HepG2 (cell line): ENCODE data around the gene SLC38A8. TPM values are rescaled to one million over a fixed set of nuclear protein-coding genes. Genes with fewer than 3 reads are reported as not detected.

Experiments used
- ATAC-seq: fragments of 200-7000 bp; cut with Tn5 transposase; 3 replicates; pipeline ENCODE4 v1.9.1; 2020; ENCODE audit warnings: mild to moderate bottlenecking, moderate library complexity
- BruUV-seq: library from RNA; stranded (reverse); fragments of 400-500 nt; replicated peaks from 2 replicates; lab custom pipeline; 2021; lab: Mats Ljungman, UMichigan
- CTCF ChIA-PET: fragments of 300-600 bp; formaldehyde crosslinking; extraction: SDS; loops from one replicate; lab custom pipeline; 2021; ENCODE audit warnings: low total read pairs, inconsistent platforms, low intra/inter-chr PET ratio; lab: Yijun Ruan, JAX
- POLR2A ChIA-PET: fragments of 350-600 bp; sonication (Branson Sonifier 250); formaldehyde crosslinking; loops from one replicate; lab custom pipeline; 2020; ENCODE audit warnings: antibody characterized with exemption, inconsistent platforms; lab: Yijun Ruan, JAX
- DNase-seq: peaks from one replicate; pipeline ENCODE4 v3.0.0-alpha.2; 2015; ENCODE audit warnings: low spot score
- FAIRE-seq: peaks from 3 replicates; lab custom pipeline; 2011; peaks lifted over from hg19 to GRCh38; lab: Jason Lieb, UNC
- H2AFZ ChIP-seq: one replicate; pipeline ENCODE4 v1.6.1; 2011; ENCODE audit warnings: low read length, inconsistent platforms
- H3K27ac ChIP-seq: fragments of 300-600 bp; 3 replicates; pipeline ENCODE4 v1.8.0; 2011; ENCODE audit warnings: mixed run types, mild to moderate bottlenecking, mixed read lengths, low read length, inconsistent platforms; ENCODE audit not compliant: insufficient read depth; ENCODE audit errors: extremely low read length
- H3K27me3 ChIP-seq, 2 experiments: fragments of 200-600 bp in 1 of 2; 2 replicates in 1 of 2; 3 replicates in 1 of 2; pipeline versions ENCODE4 v1.6.0 to v1.8.0; 2011; ENCODE audit warnings: low read length in 2 of 2, mild to moderate bottlenecking in 2 of 2, moderate library complexity in 2 of 2, inconsistent platforms in 1 of 2; ENCODE audit not compliant: insufficient read depth in 2 of 2, control insufficient read depth in 1 of 2
- H3K36me3 ChIP-seq, 2 experiments: fragments of 200-600 bp in 1 of 2; replicated peaks in 1 of 2; 2 replicates in 1 of 2; 3 replicates in 1 of 2; pipeline versions ENCODE4 v1.5.1 to v1.8.0; 2011; ENCODE audit warnings: low read length in 2 of 2, inconsistent platforms in 1 of 2; ENCODE audit not compliant: insufficient read depth in 2 of 2, control insufficient read depth in 1 of 2
- H3K4me1 ChIP-seq: 2 replicates; pipeline ENCODE4 v1.5.1; 2012; ENCODE audit warnings: low read length, inconsistent platforms; ENCODE audit not compliant: insufficient read depth
- H3K4me2 ChIP-seq: 2 replicates; pipeline ENCODE4 v1.6.0; 2011; ENCODE audit warnings: low read depth, low read length, inconsistent platforms
- H3K4me3 ChIP-seq, 3 experiments: fragments of 200-600 bp in 1 of 3; sonication (generic), shearing (Covaris generic) in 1 of 3; replicated peaks in 1 of 3; 2 replicates each; pipeline ENCODE4 v1.5.1; 2011 to 2016; ENCODE audit warnings: low read length in 3 of 3, inconsistent platforms in 2 of 3, low read depth in 2 of 3, mild to moderate bottlenecking in 2 of 3, control low read depth in 1 of 3, mixed read lengths in 1 of 3; ENCODE audit not compliant: insufficient read depth in 1 of 3
- H3K79me2 ChIP-seq: one replicate; pipeline ENCODE4 v1.6.1; 2011; ENCODE audit warnings: low read length, inconsistent platforms; ENCODE audit not compliant: insufficient read depth
- H3K9ac ChIP-seq: 2 replicates; pipeline ENCODE4 v1.6.0; 2011; ENCODE audit warnings: mild to moderate bottlenecking, low read depth, low read length, inconsistent platforms; ENCODE audit not compliant: insufficient read depth
- H3K9me3 ChIP-seq: 2 replicates; pipeline ENCODE4 v1.5.1; 2012; ENCODE audit warnings: mild to moderate bottlenecking, low read length
- H4K20me1 ChIP-seq: 2 replicates; pipeline ENCODE4 v1.6.0; 2011; ENCODE audit warnings: inconsistent platforms, mild to moderate bottlenecking, low read length, moderate library complexity; ENCODE audit not compliant: insufficient read depth
- CEBPG ChIP-seq: IDR thresholded peaks from 2 replicates; pipeline ENCODE4 v1.6.1; 2016
- ELF4 ChIP-seq: sonication (generic); formaldehyde crosslinking; IDR thresholded peaks from 2 replicates; pipeline ENCODE4 v1.5.0; 2020; ENCODE audit warnings: missing genetic modification reagents, mild to moderate bottlenecking, moderate library complexity, borderline replicate concordance
- MLLT10 ChIP-seq: sonication (generic); formaldehyde crosslinking; IDR thresholded peaks from 2 replicates; pipeline ENCODE4 v1.4.0; 2020; ENCODE audit warnings: missing genetic modification reagents
- RARG ChIP-seq: sonication (generic); formaldehyde crosslinking; IDR thresholded peaks from 2 replicates; pipeline ENCODE4 v1.4.0; 2020; ENCODE audit warnings: low read depth, mild to moderate bottlenecking, missing genetic modification reagents
- SRY ChIP-seq: sonication (generic); formaldehyde crosslinking; IDR thresholded peaks from 2 replicates; pipeline ENCODE4 v1.8.0; 2022; ENCODE audit warnings: mild to moderate bottlenecking, missing genetic modification reagents
- ZNF331 ChIP-seq: sonication (generic); formaldehyde crosslinking; IDR thresholded peaks from 2 replicates; pipeline ENCODE4 v1.4.0; 2020; ENCODE audit warnings: missing genetic modification reagents
- ZNF614 ChIP-seq: IDR thresholded peaks from 2 replicates; pipeline ENCODE4 v1.6.1; 2018; ENCODE audit warnings: missing biosample characterization, missing genetic modification reagents, inconsistent platforms, borderline replicate concordance
- WGBS: methylation state at CpG from one replicate; pipeline ENCODE4 v1.1.6; 2017; ENCODE audit warnings: low lambda C conversion rate; 5-methylcytosine and 5-hydroxymethylcytosine counted together
- in situ Hi-C: cut with HindIII; loops from 2 replicates; pipeline ENCODE4 v1.10.0; 2017; ENCODE audit warnings: low pct_unique_long_range_greater_than_20kb; ENCODE audit not compliant: extremely low pct_ligation_motif_present
- intact Hi-C: fragments of 100-400 bp; cut with micrococcal nuclease; formaldehyde crosslinking; loops from one replicate; pipeline ENCODE4 v1.10.0; 2022; ENCODE audit not compliant: unreplicated experiment
- polyA plus RNA-seq, 8 experiments: library from polyadenylated mRNA; depleted of rRNA in 3 of 8; stranded (reverse) in 7 of 8; unstranded in 1 of 8; fragments of >200 nt; fragmentation: Illumina TruSeq in 4 of 8; extraction: Trizol in 4 of 8; gene quantifications; 2 replicates each; pipeline versions ENCODE4 v1.2.1 to v1.2.3, GENCODE V29; 2011 to 2016; ENCODE audit warnings: low read depth in 4 of 8, missing spikeins in 1 of 8, mixed read lengths in 1 of 8; ENCODE audit not compliant: insufficient read depth in 1 of 8
- total RNA-seq, 5 experiments: library from RNA; depleted of rRNA; stranded (reverse); fragments of >200 nt; fragmentation: Illumina TruSeq; extraction: Trizol; gene quantifications; 2 replicates each; pipeline ENCODE4 v1.2.3, GENCODE V29; 2016; ENCODE audit warnings: low read depth in 1 of 5
- TF ChIP-seq, protein P1 (sequence below): sonication (generic); formaldehyde crosslinking; IDR thresholded peaks from 2 replicates; pipeline ENCODE4 v1.8.0; 2022; ENCODE audit warnings: mild to moderate bottlenecking, missing genetic modification reagents, borderline replicate concordance
- TF ChIP-seq, protein P2 (sequence below): sonication (generic); formaldehyde crosslinking; IDR thresholded peaks from 2 replicates; pipeline ENCODE4 v1.5.1; 2020; ENCODE audit warnings: missing genetic modification reagents, mild to moderate bottlenecking, borderline replicate concordance

The SLC38A8 gene
- total and polyA plus RNA-seq, 2 of the 13 experiments (the other 11 are each of a cell fraction or from before 2014, with no cell fraction given), result 0.24 to 0.37 TPM

DNA sequence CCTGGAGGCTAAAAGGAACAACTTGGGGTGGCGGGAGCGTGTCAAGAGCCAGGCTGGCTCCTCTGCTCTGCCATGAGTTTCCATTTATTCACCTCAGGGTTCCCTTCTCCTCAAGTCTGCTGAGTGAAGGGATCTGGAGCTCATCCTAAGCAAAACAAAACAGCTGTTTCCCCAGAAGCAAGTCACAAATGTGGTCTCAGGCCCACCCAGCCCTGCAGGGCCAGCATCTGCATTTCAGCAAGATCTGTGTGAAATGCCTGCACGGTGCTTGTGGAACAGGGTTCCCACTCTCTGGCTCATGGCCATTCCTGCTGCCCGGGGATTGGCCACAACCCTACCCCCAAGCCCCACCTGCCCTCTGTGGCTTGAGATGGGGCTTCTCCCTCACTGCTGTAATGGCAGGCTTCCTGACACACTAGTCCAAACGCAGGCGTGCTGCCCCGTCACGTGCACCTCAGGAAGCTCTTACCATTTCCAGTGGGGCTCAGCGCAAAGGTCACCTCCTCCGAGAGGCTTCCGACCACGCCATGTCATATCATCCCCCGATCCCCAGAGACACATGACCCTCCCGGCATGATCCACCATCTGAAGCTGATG, 2.3 kb downstream of the SLC38A8 start:
- Histone ChIP-seq H2AFZ (no peak overlapping the region), H3K4me2 (no peak overlapping the region), H3K9me3 (no peaks in the 10 kb centered on the region), H4K20me1 (no peaks in the 10 kb centered on the region), H3K79me2 (no peaks in the 10 kb centered on the region), H3K36me3 (no peaks in the 10 kb centered on the region), H3K4me3 (no peak overlapping the region), H3K27ac (no peak overlapping the region), H3K4me1 (peaks cover 24% of the 10 kb centered on the region), H3K27me3 (peaks cover 3 to 50% of the 10 kb centered on the region in 2 experiments; a peak in 3 of 5 replicates), H3K9ac (no peak overlapping the region)
- no TSS peak for BruUV-seq
- POLR2A ChIA-PET, result interaction anchor here (0.6 kb wide), 1 partner anchor 27 kb away, joined by 3 read pairs; no protein-coding TSS in a partner anchor
- FAIRE-seq (no peak), ATAC-seq (no peak), DNase-seq (no peak)
- WGBS, result 71% methylated on average over 13 of the region's 14 CpGs
- CTCF ChIA-PET, result no interaction called here
- no peak for TF ChIP-seq ELF4 (CRISPR knock-in tag)
- no peak for TF ChIP-seq SRY (CRISPR knock-in tag)
- TF ChIP-seq MLLT10 (CRISPR knock-in tag), result no peak
- intact Hi-C loops, result loop anchor here (5.0 kb wide), 1 partner anchor 68 kb away; no protein-coding TSS in a partner anchor
- in situ Hi-C loops, result loop anchor here (5.0 to 10.0 kb wide), 3 partner anchors 83 to 216 kb away; no protein-coding TSS in a partner anchor

DNA sequence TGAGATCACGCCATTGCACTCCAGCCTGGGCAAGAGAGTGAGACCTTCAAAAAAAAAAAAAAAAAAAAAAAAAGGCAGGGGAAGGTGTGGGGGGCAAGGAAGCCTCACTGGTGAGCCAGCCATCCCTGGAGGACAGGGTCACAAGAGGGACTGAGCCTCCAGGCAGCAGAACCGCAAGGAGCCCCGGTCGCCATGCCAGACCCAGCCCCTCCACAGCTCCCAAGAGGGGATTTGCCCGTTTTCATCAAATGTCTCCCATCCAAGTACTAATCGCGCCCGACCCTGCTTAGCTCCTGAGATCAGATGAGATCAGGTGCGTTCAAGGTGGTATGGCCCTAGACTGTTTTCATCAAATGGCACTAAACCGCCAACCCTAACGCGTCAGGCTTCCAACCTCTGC, 2.9 kb downstream of the SLC38A8 start:
- no peak for DNase-seq
- in situ Hi-C loops, result loop anchor here (5.0 to 10.0 kb wide), 3 partner anchors 82 to 215 kb away; no protein-coding TSS in a partner anchor
- H3K27ac ChIP-seq, result no peak overlapping the region

More for the DNA sequence above, 2.9 kb downstream of the SLC38A8 start:
- H3K79me2 ChIP-seq, result no peaks in the 10 kb centered on the region
- no peak overlapping the region for H2AFZ ChIP-seq
- no peak overlapping the region for H3K4me3 ChIP-seq
- intact Hi-C loops, result loop anchor here (5.0 kb wide), 1 partner anchor 67 kb away; no protein-coding TSS in a partner anchor
- ChIA-PET CTCF (no interaction called here), POLR2A (no interaction called here)
- 80% methylated on average over 10 of the region's 12 CpGs for WGBS
- no TSS peak for BruUV-seq
- TF ChIP-seq RARG (CRISPR knock-in tag) (no peak), CEBPG (CRISPR knock-in tag) (no peak), ZNF331 (CRISPR knock-in tag) (no peak), ZNF614 (CRISPR knock-in tag) (no peak)
- TF ChIP-seq, protein P1, sequence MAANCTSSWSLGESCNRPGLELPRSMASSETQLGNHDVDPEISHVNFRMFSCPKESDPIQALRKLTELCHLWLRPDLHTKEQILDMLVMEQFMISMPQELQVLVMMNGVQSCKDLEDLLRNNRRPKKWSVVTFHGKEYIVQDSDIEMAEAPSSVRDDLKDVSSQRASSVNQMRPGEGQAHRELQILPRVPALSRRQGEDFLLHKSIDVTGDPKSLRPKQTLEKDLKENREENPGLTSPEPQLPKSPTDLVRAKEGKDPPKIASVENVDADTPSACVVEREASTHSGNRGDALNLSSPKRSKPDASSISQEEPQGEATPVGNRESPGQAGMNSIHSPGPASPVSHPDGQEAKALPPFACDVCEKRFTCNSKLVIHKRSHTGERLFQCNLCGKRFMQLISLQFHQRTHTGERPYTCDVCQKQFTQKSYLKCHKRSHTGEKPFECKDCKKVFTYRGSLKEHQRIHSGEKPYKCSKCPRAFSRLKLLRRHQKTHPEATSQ (CRISPR knock-in tag), result no peak
- TF ChIP-seq, protein P2, sequence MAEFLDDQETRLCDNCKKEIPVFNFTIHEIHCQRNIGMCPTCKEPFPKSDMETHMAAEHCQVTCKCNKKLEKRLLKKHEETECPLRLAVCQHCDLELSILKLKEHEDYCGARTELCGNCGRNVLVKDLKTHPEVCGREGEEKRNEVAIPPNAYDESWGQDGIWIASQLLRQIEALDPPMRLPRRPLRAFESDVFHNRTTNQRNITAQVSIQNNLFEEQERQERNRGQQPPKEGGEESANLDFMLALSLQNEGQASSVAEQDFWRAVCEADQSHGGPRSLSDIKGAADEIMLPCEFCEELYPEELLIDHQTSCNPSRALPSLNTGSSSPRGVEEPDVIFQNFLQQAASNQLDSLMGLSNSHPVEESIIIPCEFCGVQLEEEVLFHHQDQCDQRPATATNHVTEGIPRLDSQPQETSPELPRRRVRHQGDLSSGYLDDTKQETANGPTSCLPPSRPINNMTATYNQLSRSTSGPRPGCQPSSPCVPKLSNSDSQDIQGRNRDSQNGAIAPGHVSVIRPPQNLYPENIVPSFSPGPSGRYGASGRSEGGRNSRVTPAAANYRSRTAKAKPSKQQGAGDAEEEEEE, result no peak
- H4K20me1 ChIP-seq, result no peaks in the 10 kb centered on the region
- peaks cover 24% of the 10 kb centered on the region for H3K4me1 ChIP-seq
- no peak overlapping the region for H3K9ac ChIP-seq
- peaks cover 3 to 50% of the 10 kb centered on the region in 2 experiments; a peak in 3 of 5 replicates for H3K27me3 ChIP-seq
- no peaks in the 10 kb centered on the region for H3K9me3 ChIP-seq
- H3K4me2 ChIP-seq, result no peak overlapping the region
- no peak for ATAC-seq
- H3K36me3 ChIP-seq, result no peaks in the 10 kb centered on the region
- no peak for FAIRE-seq
